GM06990 (cell line): ENCODE results near the gene DEAF1.

Experiments used
- DNase-seq: peaks from one replicate; pipeline ENCODE4 v3.0.0-alpha.2; 2011; ENCODE audit not compliant: insufficient read length; ENCODE audit errors: extremely low read depth
- H3K27me3 ChIP-seq: replicated peaks from 2 replicates; pipeline ENCODE4 v1.6.0; 2011; ENCODE audit warnings: low read length; ENCODE audit not compliant: control insufficient read depth, insufficient read depth
- H3K36me3 ChIP-seq: 2 replicates; pipeline ENCODE4 v1.5.1; 2011; ENCODE audit warnings: low read length; ENCODE audit not compliant: control insufficient read depth, insufficient read depth
- H3K4me3 ChIP-seq: replicated peaks from 2 replicates; pipeline ENCODE4 v1.5.1; 2011; ENCODE audit warnings: low read depth, mild to moderate bottlenecking, control low read depth, low read length
- TF ChIP-seq, protein P1 (sequence below): IDR thresholded peaks from 2 replicates; pipeline ENCODE4 v1.5.1; 2011; ENCODE audit warnings: low read length, control low read depth, mild to moderate bottlenecking, inconsistent platforms; ENCODE audit not compliant: insufficient read depth, poor library complexity, severe bottlenecking

DEAF1 gene

DNA sequence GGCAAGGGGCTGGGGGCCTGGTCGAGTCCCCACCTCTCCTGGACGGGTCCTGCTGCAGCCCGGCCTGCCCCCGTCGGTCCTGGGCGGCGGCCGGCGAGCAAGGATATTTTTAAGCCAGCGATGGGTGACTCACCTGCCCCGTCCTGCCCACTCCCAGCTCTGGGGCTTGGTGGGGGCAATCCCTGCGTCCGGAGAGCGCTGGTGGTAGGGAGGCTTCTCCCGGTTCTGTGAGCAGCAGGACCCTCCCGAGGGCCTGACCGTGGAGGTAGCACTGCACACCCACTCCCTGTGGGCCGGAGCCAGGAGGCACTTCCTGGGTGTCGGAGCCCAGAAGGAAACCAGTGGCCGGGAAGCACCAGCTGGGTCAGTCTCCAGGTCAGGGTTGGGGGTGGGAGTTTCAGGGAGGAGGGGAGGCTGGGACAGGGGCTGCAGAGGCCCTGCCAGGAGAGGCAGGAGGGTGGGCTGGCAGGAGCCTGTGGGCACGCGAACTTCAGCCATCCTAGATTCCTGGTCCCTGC lies 11.5 kb upstream of the DEAF1 start:
- Histone ChIP-seq H3K27me3 (no peaks in the 10 kb centered on the region; the same call in 1 of the 2 replicates), H3K36me3 (peaks cover 5% of the 10 kb centered on the region), H3K4me3 (peak overlapping the region; percentile 56)
- DNase-seq = no peak
- TF ChIP-seq, protein P1, sequence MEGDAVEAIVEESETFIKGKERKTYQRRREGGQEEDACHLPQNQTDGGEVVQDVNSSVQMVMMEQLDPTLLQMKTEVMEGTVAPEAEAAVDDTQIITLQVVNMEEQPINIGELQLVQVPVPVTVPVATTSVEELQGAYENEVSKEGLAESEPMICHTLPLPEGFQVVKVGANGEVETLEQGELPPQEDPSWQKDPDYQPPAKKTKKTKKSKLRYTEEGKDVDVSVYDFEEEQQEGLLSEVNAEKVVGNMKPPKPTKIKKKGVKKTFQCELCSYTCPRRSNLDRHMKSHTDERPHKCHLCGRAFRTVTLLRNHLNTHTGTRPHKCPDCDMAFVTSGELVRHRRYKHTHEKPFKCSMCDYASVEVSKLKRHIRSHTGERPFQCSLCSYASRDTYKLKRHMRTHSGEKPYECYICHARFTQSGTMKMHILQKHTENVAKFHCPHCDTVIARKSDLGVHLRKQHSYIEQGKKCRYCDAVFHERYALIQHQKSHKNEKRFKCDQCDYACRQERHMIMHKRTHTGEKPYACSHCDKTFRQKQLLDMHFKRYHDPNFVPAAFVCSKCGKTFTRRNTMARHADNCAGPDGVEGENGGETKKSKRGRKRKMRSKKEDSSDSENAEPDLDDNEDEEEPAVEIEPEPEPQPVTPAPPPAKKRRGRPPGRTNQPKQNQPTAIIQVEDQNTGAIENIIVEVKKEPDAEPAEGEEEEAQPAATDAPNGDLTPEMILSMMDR = no peak

DNA sequence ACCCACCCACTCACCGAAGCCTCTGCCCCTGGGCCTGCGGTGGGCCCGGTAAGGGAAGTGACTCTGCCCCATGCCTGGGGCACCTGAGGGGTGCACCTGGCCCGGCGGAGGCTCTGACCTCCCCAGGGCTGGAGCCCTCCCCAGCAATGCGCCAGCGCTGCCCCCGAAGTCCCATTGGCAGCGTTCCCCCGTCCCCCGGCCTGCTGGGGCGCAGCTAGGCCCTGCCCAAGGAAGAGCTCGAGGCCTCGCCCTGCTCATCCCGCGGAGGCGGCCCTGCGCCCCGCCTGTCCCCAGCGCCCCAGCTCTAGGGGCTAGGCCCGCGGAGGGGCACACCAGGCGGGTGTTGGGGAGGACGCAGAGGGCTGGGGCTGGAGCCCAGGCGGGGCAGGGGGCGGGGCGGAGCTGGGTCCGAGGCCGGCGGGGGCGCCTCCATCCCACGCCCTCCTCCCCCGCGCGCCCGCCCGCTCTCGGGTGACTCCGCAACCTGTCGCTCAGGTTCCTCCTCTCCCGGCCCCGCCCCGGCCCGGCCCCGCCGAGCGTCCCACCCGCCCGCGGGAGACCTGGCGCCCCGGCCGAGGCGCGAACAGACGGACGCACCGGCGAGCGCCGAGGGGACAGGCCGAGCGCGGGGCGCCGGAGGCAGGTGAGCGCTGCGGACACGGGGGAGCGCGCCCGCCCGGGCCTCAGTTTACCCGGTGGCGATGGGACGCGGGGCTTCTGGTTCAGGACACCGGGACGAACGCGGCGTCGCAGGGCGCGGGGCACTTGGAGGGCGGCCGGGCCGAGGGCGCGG lies 10.8 kb upstream of the DEAF1 start, which contains the start of gene EPS8L2:
TSS of gene EPS8L2 (plus strand) at position 586 of the 793 bp plus-strand sequence. CDS start 3,177 bp downstream, outside the sequence.
- H3K4me3 ChIP-seq = peak within 1 kb of the TSS; percentile 56
- peaks cover 5% of the 10 kb centered on the region for H3K36me3 ChIP-seq
- H3K27me3 ChIP-seq = no peaks in the 10 kb centered on the region; the same call in 1 of the 2 replicates
- TF ChIP-seq, protein P1 = no peak
- no peak for DNase-seq

DNA sequence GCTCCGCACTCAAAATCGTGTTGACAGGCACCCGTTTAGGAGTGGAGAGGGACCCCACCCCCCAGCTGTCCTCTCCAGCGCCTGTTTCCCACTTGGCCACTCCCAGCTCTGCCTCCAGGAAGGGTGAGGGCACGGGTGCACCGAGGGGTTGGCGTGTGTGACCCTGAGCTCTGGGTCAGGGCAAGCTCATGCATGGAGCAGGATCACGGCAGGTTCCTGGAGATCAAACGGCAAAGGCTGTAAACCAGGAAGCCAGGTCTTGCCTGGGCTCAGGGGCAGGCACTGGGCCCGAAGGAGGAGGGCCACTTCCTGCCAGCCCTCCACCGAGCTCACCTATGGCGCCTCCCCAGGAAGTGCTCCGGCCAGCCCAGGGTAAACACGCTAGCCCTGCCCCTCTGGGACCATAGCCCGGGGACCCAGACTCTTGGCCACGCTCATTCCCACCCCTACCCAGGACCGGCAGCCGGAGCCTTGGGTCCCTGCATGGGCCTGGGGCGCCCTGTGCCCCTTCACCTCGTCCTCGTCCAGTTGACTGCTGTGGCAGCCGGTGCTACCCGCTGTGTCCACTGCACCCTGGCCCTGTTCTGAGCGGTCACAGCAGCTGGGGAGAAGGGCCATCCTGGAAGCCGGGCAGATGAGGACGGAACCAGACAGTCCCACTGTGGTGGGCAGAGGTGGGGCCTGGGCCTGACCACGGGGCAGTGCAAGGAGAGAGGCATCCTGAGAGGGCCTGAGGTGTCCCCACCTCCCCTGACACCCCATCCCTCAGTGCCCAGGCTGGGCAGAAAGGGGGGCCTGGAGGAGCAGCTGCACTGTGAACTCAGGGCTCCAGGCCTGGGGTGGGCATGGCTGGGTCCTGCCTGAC lies 10.0 kb upstream of the DEAF1 start:
- H3K36me3 ChIP-seq = peaks cover 5% of the 10 kb centered on the region
- TF ChIP-seq, protein P1 = no peak
- no peak for DNase-seq
- no peaks in the 10 kb centered on the region; the same call in 1 of the 2 replicates for H3K27me3 ChIP-seq
- H3K4me3 ChIP-seq = no peak overlapping the region

DNA sequence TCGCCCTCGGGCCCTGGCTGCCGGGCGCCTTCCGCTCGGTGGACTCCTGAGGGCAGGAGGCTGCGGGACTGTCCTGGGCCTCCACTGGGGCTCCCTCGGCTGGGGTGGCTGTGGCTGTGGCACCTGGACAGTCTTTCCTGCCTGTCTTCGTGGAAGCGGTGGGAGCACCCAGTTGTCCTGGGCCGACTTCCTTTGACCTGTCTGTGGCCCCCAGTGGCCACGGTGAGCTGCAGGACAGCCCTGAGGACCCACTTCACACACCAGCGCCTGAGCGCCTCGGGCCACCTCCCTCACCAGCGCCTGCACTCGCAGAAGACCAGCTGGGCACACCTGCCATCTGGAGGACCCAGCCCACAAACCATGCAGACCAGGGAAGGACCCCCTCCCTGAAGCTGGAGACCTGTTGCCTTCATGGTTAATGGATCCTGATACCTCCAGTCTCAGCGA lies 9.2 kb upstream of the DEAF1 start:
- DNase-seq = no peak
- no peak overlapping the region for H3K4me3 ChIP-seq
- TF ChIP-seq, protein P1 = no peak

DNA sequence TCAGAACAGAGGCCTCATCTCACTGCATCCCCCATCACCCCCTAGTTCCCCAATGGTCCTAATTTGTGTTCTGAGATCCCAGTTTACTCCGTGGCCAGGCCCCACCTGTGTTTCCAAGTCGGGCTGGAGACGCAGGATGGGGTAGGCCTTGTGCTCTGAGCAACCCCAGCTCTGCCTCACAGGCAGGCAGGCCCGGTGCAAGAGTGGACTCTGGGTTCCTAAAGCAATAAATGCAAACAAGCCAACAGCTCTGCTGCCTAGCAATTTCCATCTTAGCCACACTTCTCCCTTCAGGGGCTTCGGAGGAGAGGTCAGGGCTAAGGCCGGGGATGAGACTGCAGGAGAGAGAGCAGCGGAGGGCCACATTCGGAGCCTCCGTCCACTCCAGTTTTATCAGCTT lies 8.5 kb upstream of the DEAF1 start:
- TF ChIP-seq, protein P1 = no peak
- no peaks in the 10 kb centered on the region; the same call in 1 of the 2 replicates for H3K27me3 ChIP-seq
- no peak overlapping the region for H3K4me3 ChIP-seq
- no peak for DNase-seq
- H3K36me3 ChIP-seq = peaks cover 5% of the 10 kb centered on the region

More for the DNA sequence above, 9.2 kb upstream of the DEAF1 start:
- Histone ChIP-seq H3K27me3 (no peaks in the 10 kb centered on the region; the same call in 1 of the 2 replicates), H3K36me3 (peaks cover 5% of the 10 kb centered on the region)
